ENCODE data around the gene PLVAP.
A peak's percentile ranks its signal among the peaks of the same experiment; 100 is the strongest.

The PLVAP gene

DNA sequence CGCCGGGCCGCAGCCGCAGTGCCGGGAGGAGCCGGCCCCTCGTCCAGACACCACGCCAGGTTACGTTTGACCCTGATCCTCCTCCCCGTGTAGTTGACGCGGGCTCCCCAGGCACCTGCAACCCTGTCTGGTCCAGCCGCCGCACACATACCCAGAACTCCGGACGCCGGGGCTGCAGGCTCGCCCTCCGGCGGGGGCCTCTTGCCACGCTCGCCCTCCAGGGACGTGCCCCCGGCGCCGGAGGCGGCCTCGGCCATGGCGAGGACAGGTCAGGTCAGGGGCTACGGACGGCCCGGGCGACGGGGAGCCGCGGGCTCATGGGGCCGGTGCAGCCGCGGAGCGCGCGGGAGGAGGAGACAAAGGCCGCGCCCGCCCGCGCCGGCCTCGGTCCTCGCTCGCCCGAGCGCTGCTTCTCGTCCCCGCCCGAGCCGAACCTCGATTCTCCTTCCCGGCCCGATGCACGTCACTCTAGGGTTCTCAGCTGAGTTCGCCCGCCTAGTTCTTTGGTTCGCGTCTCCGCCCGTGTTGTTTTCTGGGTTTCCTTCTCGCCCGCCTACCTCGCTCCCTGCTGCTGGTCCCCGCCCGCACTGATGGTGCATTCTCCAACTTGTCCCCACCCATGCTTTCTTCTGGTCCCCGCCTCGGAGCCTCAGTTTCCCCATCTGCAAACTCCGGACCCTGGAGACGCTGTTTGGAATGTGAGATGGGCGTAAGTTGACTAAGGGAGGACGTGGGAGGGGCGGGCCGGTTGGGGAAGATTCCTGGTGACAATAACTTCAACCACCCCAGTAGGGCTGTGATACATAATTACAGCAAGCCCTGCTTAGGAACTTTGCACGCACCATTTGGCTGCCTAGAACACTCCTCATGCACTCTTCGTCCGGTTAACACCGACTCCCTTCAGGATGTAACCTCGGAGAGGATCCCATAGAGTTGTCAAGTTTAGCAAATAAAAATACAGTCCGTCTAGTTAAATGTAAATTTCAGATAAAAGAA lies 42.4 kb downstream of the PLVAP start, which contains the start of gene ANO8 (continued):
- TF ChIP-seq ZNF146 (tag by site-specific recombination; IDR thresholded peaks at IDR 0.05): peak; percentile 90
- TF ChIP-seq ZNF18 (tag by site-specific recombination; IDR thresholded peaks at IDR 0.05): peak; percentile 79
- TF ChIP-seq ZNF658 (tag by site-specific recombination; IDR thresholded peaks at IDR 0.05): no peak
- no peak for TF ChIP-seq ZNF560 (tag by site-specific recombination; IDR thresholded peaks at IDR 0.05; ENCODE audit: borderline replicate concordance)
- TF ChIP-seq ZNF791 (tag by site-specific recombination; IDR thresholded peaks at IDR 0.05): peak; percentile 16; the same call in 1 of the 2 replicates
- no peak for TF ChIP-seq ZNF19 (tag by site-specific recombination; IDR thresholded peaks at IDR 0.05; ENCODE audit: low read depth)
- TF ChIP-seq TCF7L2 (IDR thresholded peaks at IDR 0.05; ENCODE audit: borderline replicate concordance, low read depth, low read length): no peak
- TF ChIP-seq ZNF24 (tag by site-specific recombination; IDR thresholded peaks at IDR 0.05): peak; percentile 97
- TF ChIP-seq ZBTB1 (tag by site-specific recombination; IDR thresholded peaks at IDR 0.05): no peak
- TF ChIP-seq ZNF202 (tag by site-specific recombination; IDR thresholded peaks at IDR 0.05; ENCODE audit: borderline replicate concordance): no peak
- TF ChIP-seq ZNF768 (tag by site-specific recombination; IDR thresholded peaks at IDR 0.05): peak; percentile 74; the same call in 1 of the 2 replicates
- TF ChIP-seq ZNF449 (tag by site-specific recombination; IDR thresholded peaks at IDR 0.05): peak; percentile 58
- peak; percentile 99 for TF ChIP-seq ZNF391 (tag by site-specific recombination; IDR thresholded peaks at IDR 0.05; ENCODE audit: borderline replicate concordance, low read depth)
- TF ChIP-seq, protein P1, sequence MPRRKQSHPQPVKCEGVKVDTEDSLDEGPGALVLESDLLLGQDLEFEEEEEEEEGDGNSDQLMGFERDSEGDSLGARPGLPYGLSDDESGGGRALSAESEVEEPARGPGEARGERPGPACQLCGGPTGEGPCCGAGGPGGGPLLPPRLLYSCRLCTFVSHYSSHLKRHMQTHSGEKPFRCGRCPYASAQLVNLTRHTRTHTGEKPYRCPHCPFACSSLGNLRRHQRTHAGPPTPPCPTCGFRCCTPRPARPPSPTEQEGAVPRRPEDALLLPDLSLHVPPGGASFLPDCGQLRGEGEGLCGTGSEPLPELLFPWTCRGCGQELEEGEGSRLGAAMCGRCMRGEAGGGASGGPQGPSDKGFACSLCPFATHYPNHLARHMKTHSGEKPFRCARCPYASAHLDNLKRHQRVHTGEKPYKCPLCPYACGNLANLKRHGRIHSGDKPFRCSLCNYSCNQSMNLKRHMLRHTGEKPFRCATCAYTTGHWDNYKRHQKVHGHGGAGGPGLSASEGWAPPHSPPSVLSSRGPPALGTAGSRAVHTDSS (tag by site-specific recombination; IDR thresholded peaks at IDR 0.05): peak; percentile 82
- peak; percentile 63; the same call in 1 of the 2 replicates for TF ChIP-seq HIC1 (tag by site-specific recombination; IDR thresholded peaks at IDR 0.05)
- peak; percentile 68; the same call in 1 of the 2 replicates for TF ChIP-seq YY2 (tag by site-specific recombination; IDR thresholded peaks at IDR 0.05)
- no peak for TF ChIP-seq ZNF514 (tag by site-specific recombination; IDR thresholded peaks at IDR 0.05)

All from HEK293 (cell line).